ENCODE measurements around the gene TMEM59L.
A peak's percentile ranks its signal among the peaks of the same experiment; 100 is the strongest.

Gene TMEM59L

GRCh38 chr19:18660051-18660910, 47.6 kb downstream of the TMEM59L start:
- H3K4me1 ChIP-seq = peaks cover 14 to 100% (median 88%) of the 10 kb centered on the region in 4 donors
- H3K4me3 ChIP-seq = peak overlapping the region; percentile 16 to 39
- TF ChIP-seq CTCF (IDR thresholded peaks at IDR 0.05) = peak in 1 of 2 experiments; percentile 4
- H3K9me3 ChIP-seq = no peaks in the 10 kb centered on the region
- intact Hi-C loops (cut with DNase I; ENCODE audit: low total_unique reads) = no loop called here
- DNase-seq = peak; percentile 86 to 98
- H3K36me3 ChIP-seq = peaks cover 5 to 8% (median 6%) of the 10 kb centered on the region in 3 donors
- no peaks in the 10 kb centered on the region for H3K27me3 ChIP-seq
- H3K27ac ChIP-seq = peak overlapping the region; percentile 96 to 99

GRCh38 chr19:18660939-18661670, 48.4 kb downstream of the TMEM59L start:
- Histone ChIP-seq H3K4me1 (peaks cover 14 to 100% (median 95%) of the 10 kb centered on the region in 4 donors), H3K4me3 (peak overlapping the region; percentile 15 to 39), H3K27ac (peak overlapping the region; percentile 96 to 99), H3K27me3 (no peaks in the 10 kb centered on the region), H3K9me3 (no peaks in the 10 kb centered on the region), H3K36me3 (peaks cover 5 to 9% (median 6%) of the 10 kb centered on the region in 3 donors)
- TF ChIP-seq CTCF (IDR thresholded peaks at IDR 0.05) = no peak
- intact Hi-C loops (cut with DNase I; ENCODE audit: low total_unique reads) = no loop called here
- DNase-seq = no peak

GRCh38 chr19:18662972-18663732, 50.5 kb downstream of the TMEM59L start:
- H3K4me1 ChIP-seq = peaks cover 14 to 95% (median 82%) of the 10 kb centered on the region in 4 donors
- H3K27me3 ChIP-seq = no peaks in the 10 kb centered on the region
- intact Hi-C loops (cut with DNase I; ENCODE audit: low total_unique reads) = no loop called here
- TF ChIP-seq CTCF (IDR thresholded peaks at IDR 0.05) = no peak
- peak overlapping the region; percentile 96 to 99 for H3K27ac ChIP-seq
- peaks cover 17 to 24% (median 17%) of the 10 kb centered on the region in 3 donors for H3K36me3 ChIP-seq
- peak; percentile 65 to 94 for DNase-seq
- H3K9me3 ChIP-seq = no peaks in the 10 kb centered on the region
- peak overlapping the region in 1 of 2 donors; percentile 10 for H3K4me3 ChIP-seq

- H3K27me3 ChIP-seq = no peaks in the 10 kb centered on the region
- peaks cover 25 to 33% (median 25%) of the 10 kb centered on the region in 3 donors for H3K36me3 ChIP-seq
- H3K9me3 ChIP-seq = no peaks in the 10 kb centered on the region
- DNase-seq = peak in 1 of 2 donors; percentile 74
- intact Hi-C loops (cut with DNase I; ENCODE audit: low total_unique reads) = no loop called here
- H3K27ac ChIP-seq = peak overlapping the region; percentile 96 to 99
- peaks cover 14 to 87% (median 73%) of the 10 kb centered on the region in 4 donors for H3K4me1 ChIP-seq
- H3K4me3 ChIP-seq = no peak overlapping the region
- no peak for TF ChIP-seq CTCF (IDR thresholded peaks at IDR 0.05)
Observed at GRCh38 chr19:18663940-18664530, 51.4 kb downstream of the TMEM59L start.

GRCh38 chr19:18665771-18666202, 53.1 kb downstream of the TMEM59L start:
- Histone ChIP-seq H3K4me1 (peaks cover 2 to 85% (median 58%) of the 10 kb centered on the region in 4 donors), H3K27ac (peak overlapping the region; percentile 96 to 99)
- peak; percentile 57 to 95 for DNase-seq

More at GRCh38 chr19:18665771-18666202, 53.1 kb downstream of the TMEM59L start:
- no peaks in the 10 kb centered on the region for H3K27me3 ChIP-seq
- no peak overlapping the region for H3K4me3 ChIP-seq
- intact Hi-C loops (cut with DNase I; ENCODE audit: low total_unique reads) = no loop called here
- TF ChIP-seq CTCF (IDR thresholded peaks at IDR 0.05) = no peak
- H3K36me3 ChIP-seq = peaks cover 35 to 51% (median 37%) of the 10 kb centered on the region in 3 donors
- no peaks in the 10 kb centered on the region for H3K9me3 ChIP-seq

All from tibial artery (tissue), 4 donors.